SKM-1 treated with dmso at 0.1 percent for 144 hours (cell line): ENCODE measurements around the gene DNER.
"Not testable (repeated sequence)": the region's sequence is repeated elsewhere in the genome, so short reads cannot be mapped to it uniquely, and the experiment has no call there.

ENCODE experiments used
- DNase-seq: peaks from one replicate; lab custom pipeline; 2025; ENCODE audit not compliant: unreplicated experiment; lab: John Stamatoyannopoulos, UW

DNER gene

GRCh38 chr2:229622495-229623355 lies 91.6 kb downstream of the DNER start:
- DNase-seq, result no peak

- no peak for DNase-seq
These were observed 93.6 kb downstream of the DNER start for GRCh38 chr2:229620759-229621158.

GRCh38 chr2:229620289-229620688 lies 94.1 kb downstream of the DNER start:
- DNase-seq, result no peak

- DNase-seq, result no peak
These were observed 97.9 kb downstream of the DNER start for GRCh38 chr2:229616433-229616832.

- not testable (repeated sequence) for DNase-seq
These were observed 100.3 kb downstream of the DNER start for GRCh38 chr2:229614021-229614420.

GRCh38 chr2:229612384-229612971 lies 101.9 kb downstream of the DNER start:
- no peak for DNase-seq

GRCh38 chr2:229611360-229611759 lies 103.0 kb downstream of the DNER start:
- no peak for DNase-seq

- no peak for DNase-seq
These were observed 103.5 kb downstream of the DNER start for GRCh38 chr2:229610872-229611271.

- DNase-seq, result no peak
These were observed 104.0 kb downstream of the DNER start for GRCh38 chr2:229610333-229610732.

- no peak for DNase-seq
These were observed 112.4 kb downstream of the DNER start for GRCh38 chr2:229601936-229602335.

GRCh38 chr2:229601396-229601795 lies 113.0 kb downstream of the DNER start:
- no peak for DNase-seq

- DNase-seq, result no peak
These were observed 116.1 kb downstream of the DNER start for GRCh38 chr2:229598227-229598626.

GRCh38 chr2:229596796-229597195 lies 117.6 kb downstream of the DNER start:
- no peak for DNase-seq

- DNase-seq, result no peak
These were observed 122.7 kb downstream of the DNER start for GRCh38 chr2:229591611-229592010.

- peak; percentile 35 for DNase-seq
These were observed 127.3 kb downstream of the DNER start for GRCh38 chr2:229586746-229587705.

- no peak for DNase-seq
These were observed 128.3 kb downstream of the DNER start for GRCh38 chr2:229586012-229586411.

GRCh38 chr2:229582151-229582550 lies 132.2 kb downstream of the DNER start:
- no peak for DNase-seq

- no peak for DNase-seq
These were observed 136.1 kb downstream of the DNER start for GRCh38 chr2:229578052-229578846.

GRCh38 chr2:229575569-229576315 lies 138.6 kb downstream of the DNER start:
- DNase-seq, result no peak
